BE2C (cell line): Measurements from ENCODE around the gene KCNG2.

Experiments
- DNase-seq: peaks from one replicate; pipeline ENCODE4 v3.0.0-alpha.2; 2020
- H3K27me3 ChIP-seq: fragments of 250-450 bp; sonication (Bioruptor Pico); 2 replicates; pipeline ENCODE4 v1.5.1; 2020; ENCODE audit warnings: mild to moderate bottlenecking
- H3K36me3 ChIP-seq: fragments of 250-450 bp; sonication (Bioruptor Pico); 2 replicates; pipeline ENCODE4 v1.5.1; 2020; ENCODE audit warnings: mild to moderate bottlenecking
- H3K4me1 ChIP-seq: fragments of 250-450 bp; sonication (Bioruptor Pico); 2 replicates; pipeline ENCODE4 v1.5.1; 2020
- H3K4me3 ChIP-seq: 2 replicates; pipeline ENCODE4 v1.5.1; 2011; ENCODE audit warnings: low read depth, low read length
- H3K9me3 ChIP-seq: fragments of 250-450 bp; sonication (Bioruptor Pico); 2 replicates; pipeline ENCODE4 v1.5.1; 2020
- CTCF ChIP-seq: IDR thresholded peaks from 2 replicates; pipeline ENCODE4 v1.5.1; 2012; ENCODE audit warnings: mild to moderate bottlenecking, low read depth, low read length

Gene KCNG2

DNA sequence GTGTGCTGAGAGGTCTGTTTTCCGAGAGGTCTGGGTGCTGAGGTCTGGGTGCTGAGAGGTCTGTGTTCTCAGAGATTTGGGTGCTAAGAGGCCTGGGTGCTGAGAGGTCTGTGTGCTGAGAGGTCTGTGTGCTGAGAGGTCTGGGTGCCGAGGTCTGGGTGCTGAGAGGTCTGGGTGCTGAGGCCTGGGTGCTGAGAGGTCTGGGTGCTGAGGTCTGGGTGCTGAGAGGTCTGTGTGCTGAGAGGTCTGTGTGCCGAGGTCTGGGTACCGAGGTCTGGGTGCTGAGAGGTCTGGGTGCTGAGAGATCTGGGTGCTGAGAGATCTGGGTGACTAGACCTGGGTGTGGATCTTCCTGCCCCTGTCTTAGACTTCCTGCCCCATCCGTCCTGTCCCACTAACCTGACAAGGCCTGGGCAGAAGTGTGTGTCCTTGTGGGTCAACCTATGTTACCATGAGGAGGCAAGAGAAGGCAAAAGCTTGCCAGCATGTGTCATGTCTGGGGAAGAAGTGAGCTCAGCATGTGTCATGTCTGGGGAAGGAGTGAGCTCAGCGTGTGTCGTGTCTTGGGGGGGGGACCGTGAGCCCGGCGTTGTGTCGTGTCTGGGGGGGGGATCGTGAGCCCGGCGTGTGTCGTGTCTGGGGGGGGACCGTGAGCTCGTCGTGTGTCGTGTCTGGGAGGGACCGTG is 69.3 kb downstream of the KCNG2 start:
- no peak for DNase-seq
- H3K9me3 ChIP-seq = no peaks in the 10 kb centered on the region
- no peaks in the 10 kb centered on the region for H3K4me1 ChIP-seq
- H3K4me3 ChIP-seq = no peak overlapping the region
- H3K27me3 ChIP-seq = no peaks in the 10 kb centered on the region
- no peak for TF ChIP-seq CTCF
- no peaks in the 10 kb centered on the region for H3K36me3 ChIP-seq

- H3K9me3 ChIP-seq = no peaks in the 10 kb centered on the region
- no peaks in the 10 kb centered on the region for H3K27me3 ChIP-seq
- DNase-seq = no peak
- H3K4me1 ChIP-seq = no peaks in the 10 kb centered on the region
- TF ChIP-seq CTCF = no peak
- no peaks in the 10 kb centered on the region for H3K36me3 ChIP-seq
- no peak overlapping the region for H3K4me3 ChIP-seq
Observed at GRCh38 chr18:79867666-79868065, 69.9 kb downstream of the KCNG2 start.

DNA sequence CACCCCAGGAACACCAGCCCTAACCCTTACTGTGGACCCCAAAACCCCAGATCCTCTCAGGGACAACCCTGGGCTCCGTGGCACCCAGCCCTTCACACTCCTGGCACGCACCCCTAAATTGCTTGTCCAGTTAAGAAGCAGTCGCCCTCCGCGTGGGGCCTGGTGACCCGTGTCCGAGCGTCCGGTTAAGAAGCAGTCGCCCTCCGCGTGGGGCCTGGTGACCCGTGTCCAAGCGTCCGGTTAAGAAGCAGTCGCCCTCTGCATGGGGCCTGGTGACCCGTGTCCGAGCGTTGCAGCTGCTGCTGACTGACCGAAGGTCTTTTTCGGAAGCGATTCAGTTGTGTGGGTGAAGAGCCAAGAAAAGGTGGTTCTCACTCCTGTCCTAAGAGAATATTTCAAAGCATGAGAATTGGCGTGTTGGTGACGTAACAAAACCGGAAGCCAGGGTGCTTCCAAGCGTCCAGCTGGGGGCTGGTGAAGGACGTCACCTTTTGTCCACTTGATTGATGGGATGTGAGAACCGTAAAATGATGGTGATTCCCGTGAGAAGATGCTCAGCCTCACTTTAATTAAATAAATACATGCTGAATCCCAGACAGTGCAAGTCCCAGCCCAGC is 70.5 kb downstream of the KCNG2 start:
- Histone ChIP-seq H3K36me3 (no peaks in the 10 kb centered on the region), H3K4me1 (no peaks in the 10 kb centered on the region), H3K27me3 (no peaks in the 10 kb centered on the region), H3K4me3 (no peak overlapping the region), H3K9me3 (no peaks in the 10 kb centered on the region)
- TF ChIP-seq CTCF = no peak
- no peak for DNase-seq

DNA sequence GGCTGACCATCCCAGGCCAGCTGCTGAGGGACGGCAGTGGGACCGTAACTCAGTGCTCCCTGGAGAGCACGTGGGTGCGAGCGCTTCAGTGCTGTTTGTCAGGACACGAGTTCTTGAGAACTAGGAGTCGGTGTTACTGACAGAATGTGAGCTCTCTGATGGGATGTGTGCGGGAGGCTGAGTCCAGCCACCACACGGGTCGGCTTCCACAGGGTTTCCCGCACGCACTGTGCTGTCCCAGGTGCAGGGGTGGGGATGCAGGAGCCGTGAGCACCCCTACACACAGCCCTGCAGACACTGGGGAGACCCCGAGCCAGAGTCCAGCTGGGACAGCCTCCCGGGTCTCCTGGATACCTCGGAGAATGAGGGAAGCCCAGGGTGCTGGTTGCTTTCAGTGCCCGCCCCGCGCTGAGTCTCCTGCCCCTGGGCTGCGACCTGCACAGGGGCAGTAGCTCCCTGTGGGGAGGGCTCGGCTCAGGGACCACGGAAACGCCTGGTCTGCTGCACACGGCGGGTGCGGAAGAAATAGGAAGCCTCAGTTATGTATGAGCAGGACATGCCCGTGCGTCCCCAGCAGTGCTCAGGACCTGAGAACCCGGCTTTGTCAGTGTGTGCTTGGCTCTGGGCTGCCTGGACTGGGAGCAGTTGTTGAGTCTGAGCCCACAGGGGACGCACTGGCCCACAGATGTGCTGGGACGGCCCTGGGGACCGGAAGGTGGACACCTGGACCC is 71.2 kb downstream of the KCNG2 start:
- no peaks in the 10 kb centered on the region for H3K4me1 ChIP-seq

GRCh38 chr18:79869591-79870300 is 72.0 kb downstream of the KCNG2 start:
- no peak for DNase-seq
- Histone ChIP-seq H3K9me3 (no peaks in the 10 kb centered on the region), H3K36me3 (no peaks in the 10 kb centered on the region), H3K27me3 (no peaks in the 10 kb centered on the region), H3K4me1 (no peaks in the 10 kb centered on the region), H3K4me3 (no peak overlapping the region)
- no peak for TF ChIP-seq CTCF

More for the DNA sequence above, 71.2 kb downstream of the KCNG2 start:
- no peak for DNase-seq
- no peaks in the 10 kb centered on the region for H3K27me3 ChIP-seq
- no peak for TF ChIP-seq CTCF
- H3K4me3 ChIP-seq = no peak overlapping the region
- no peaks in the 10 kb centered on the region for H3K9me3 ChIP-seq
- no peaks in the 10 kb centered on the region for H3K36me3 ChIP-seq
